CD14-positive monocyte (primary cell): ENCODE measurements around the gene SLC9A9. TPM values are rescaled to one million over a fixed set of nuclear protein-coding genes. Genes with fewer than 3 reads are reported as not detected.
A peak's percentile ranks its signal among the peaks of the same experiment; 100 is the strongest.

Experiments used
- DNase-seq, 3 donors: peaks; one replicate each; pipeline ENCODE4 v3.0.0-alpha.2; 2011 to 2022
- H2AFZ ChIP-seq: 2 replicates; pipeline ENCODE4 v1.6.0; 2012; ENCODE audit warnings: mild to moderate bottlenecking, low read depth, low read length, inconsistent platforms; ENCODE audit not compliant: insufficient read depth, poor library complexity, severe bottlenecking
- H3K27ac ChIP-seq, 2 donors: 1 replicate in 1 of 2; 2 replicates in 1 of 2; pipeline ENCODE4 v1.5.1; 2012 to 2013; ENCODE audit warnings: low read length in 2 of 2, control low read depth in 1 of 2, inconsistent platforms in 1 of 2, low read depth in 1 of 2, mild to moderate bottlenecking in 1 of 2
- H3K27me3 ChIP-seq, 2 donors: one replicate each; pipeline versions ENCODE4 v1.6.0 to v1.6.1; 2011 to 2013; ENCODE audit warnings: low read length in 2 of 2; ENCODE audit not compliant: control insufficient read depth in 2 of 2, insufficient read depth in 2 of 2
- H3K36me3 ChIP-seq, 2 donors: replicated peaks in 1 of 2; 1 replicate in 1 of 2; 2 replicates in 1 of 2; pipeline versions ENCODE4 v1.5.1 to v1.6.1; 2012 to 2013; ENCODE audit warnings: low read length in 2 of 2, control low read depth in 1 of 2, inconsistent platforms in 1 of 2, mild to moderate bottlenecking in 1 of 2; ENCODE audit not compliant: insufficient read depth in 2 of 2, control insufficient read depth in 1 of 2
- H3K4me1 ChIP-seq, 2 donors: 1 replicate in 1 of 2; 2 replicates in 1 of 2; pipeline versions ENCODE4 v1.5.1 to v1.6.1; 2012 to 2013; ENCODE audit warnings: low read length in 2 of 2, control low read depth in 1 of 2, inconsistent platforms in 1 of 2, mild to moderate bottlenecking in 1 of 2, moderate library complexity in 1 of 2; ENCODE audit not compliant: insufficient read depth in 2 of 2, control insufficient read depth in 1 of 2
- H3K4me2 ChIP-seq: replicated peaks from 2 replicates; pipeline ENCODE3; 2012; ENCODE audit warnings: low read length, moderate library complexity, mild to moderate bottlenecking; ENCODE audit not compliant: poor library complexity, severe bottlenecking; ENCODE audit errors: extremely low read depth
- H3K4me3 ChIP-seq, 3 experiments: fragments of 200-600 bp in 1 of 3; sonication (generic) in 1 of 3; replicated peaks in 1 of 3; 1 replicate in 2 of 3; 2 replicates in 1 of 3; pipeline ENCODE4 v1.5.1; 2011 to 2013; ENCODE audit warnings: low read length in 3 of 3, mild to moderate bottlenecking in 3 of 3, control low read depth in 2 of 3, low read depth in 2 of 3, inconsistent platforms in 1 of 3, moderate library complexity in 1 of 3
- H3K79me2 ChIP-seq: 2 replicates; pipeline ENCODE4 v1.6.0; 2012; ENCODE audit warnings: mild to moderate bottlenecking, control low read depth, inconsistent platforms, low read length, moderate library complexity; ENCODE audit not compliant: insufficient read depth
- H3K9ac ChIP-seq: 2 replicates; pipeline ENCODE4 v1.6.0; 2017; ENCODE audit warnings: low read length, mild to moderate bottlenecking; ENCODE audit not compliant: insufficient read depth, poor library complexity, severe bottlenecking
- H3K9me3 ChIP-seq, 2 donors: replicated peaks in 1 of 2; 1 replicate in 1 of 2; 2 replicates in 1 of 2; pipeline versions ENCODE4 v1.5.1 to v1.6.1; 2012 to 2013; ENCODE audit warnings: low read length in 2 of 2, control low read depth in 1 of 2; ENCODE audit not compliant: control insufficient read depth in 1 of 2, insufficient read depth in 1 of 2
- H4K20me1 ChIP-seq: 2 replicates; pipeline ENCODE4 v1.6.0; 2012; ENCODE audit warnings: mild to moderate bottlenecking, low read length, control low read depth, moderate library complexity; ENCODE audit not compliant: insufficient read depth
- H3K27ac Mint-ChIP-seq, 7 donors: one replicate each; pipeline ENCODE4 v1.8.0; 2020; ENCODE audit warnings: mild to moderate bottlenecking in 7 of 7, mixed read lengths in 7 of 7, moderate library complexity in 6 of 7, inconsistent platforms in 2 of 7
- H3K27me3 Mint-ChIP-seq, 3 donors: one replicate each; pipeline ENCODE4 v1.8.0; 2021 to 2022; ENCODE audit warnings: low read depth in 3 of 3, mild to moderate bottlenecking in 3 of 3, mixed read lengths in 3 of 3, moderate library complexity in 3 of 3, inconsistent platforms in 1 of 3
- H3K36me3 Mint-ChIP-seq, 2 donors: one replicate each; pipeline ENCODE4 v1.8.0; 2020; ENCODE audit warnings: mixed read lengths in 2 of 2, inconsistent platforms in 1 of 2, mild to moderate bottlenecking in 1 of 2
- H3K4me1 Mint-ChIP-seq: one replicate; pipeline ENCODE4 v1.8.0; 2020; ENCODE audit warnings: mild to moderate bottlenecking, mixed read lengths
- H3K4me3 Mint-ChIP-seq, 2 donors: one replicate each; pipeline ENCODE4 v1.8.0; 2020; ENCODE audit warnings: mild to moderate bottlenecking in 2 of 2, mixed read lengths in 2 of 2, moderate library complexity in 1 of 2
- H3K9me3 Mint-ChIP-seq, 7 donors: one replicate each; pipeline ENCODE4 v1.8.0; 2020 to 2022; ENCODE audit warnings: mixed read lengths in 7 of 7, mild to moderate bottlenecking in 6 of 7, moderate library complexity in 6 of 7, inconsistent platforms in 2 of 7
- WGBS: methylation state at CpG from one replicate; pipeline ENCODE4 v1.1.5; 2013; ENCODE audit warnings: missing lambda C conversion rate; ENCODE audit not compliant: insufficient coverage; 5-methylcytosine and 5-hydroxymethylcytosine counted together
- intact Hi-C, 2 donors: fragments of 100-400 bp; cut with micrococcal nuclease; formaldehyde crosslinking; loops; one replicate each; pipeline versions ENCODE4 v1.15.0 to v1.15.1; 2023
- polyA plus RNA-seq, 3 donors: library from polyadenylated mRNA; depleted of rRNA in 1 of 3; unstranded in 2 of 3; stranded (reverse) in 1 of 3; fragments of 300-500 nt in 2 of 3; fragments of >200 nt in 1 of 3; fragmentation: Illumina TruSeq in 2 of 3; gene quantifications; 1 replicate in 2 of 3; 2 replicates in 1 of 3; pipeline ENCODE4 v1.2.3, GENCODE V29; 2012 to 2021
- TF ChIP-seq, protein P1 (sequence below): fragments of 200-600 bp; IDR thresholded peaks from one replicate; pipeline ENCODE4 v1.8.0; 2022; ENCODE audit warnings: antibody characterized with exemption, mild to moderate bottlenecking

SLC9A9 gene
- polyA plus RNA-seq, 3 donors, result 14.1 to 32.8 (median 27.0) TPM

DNA sequence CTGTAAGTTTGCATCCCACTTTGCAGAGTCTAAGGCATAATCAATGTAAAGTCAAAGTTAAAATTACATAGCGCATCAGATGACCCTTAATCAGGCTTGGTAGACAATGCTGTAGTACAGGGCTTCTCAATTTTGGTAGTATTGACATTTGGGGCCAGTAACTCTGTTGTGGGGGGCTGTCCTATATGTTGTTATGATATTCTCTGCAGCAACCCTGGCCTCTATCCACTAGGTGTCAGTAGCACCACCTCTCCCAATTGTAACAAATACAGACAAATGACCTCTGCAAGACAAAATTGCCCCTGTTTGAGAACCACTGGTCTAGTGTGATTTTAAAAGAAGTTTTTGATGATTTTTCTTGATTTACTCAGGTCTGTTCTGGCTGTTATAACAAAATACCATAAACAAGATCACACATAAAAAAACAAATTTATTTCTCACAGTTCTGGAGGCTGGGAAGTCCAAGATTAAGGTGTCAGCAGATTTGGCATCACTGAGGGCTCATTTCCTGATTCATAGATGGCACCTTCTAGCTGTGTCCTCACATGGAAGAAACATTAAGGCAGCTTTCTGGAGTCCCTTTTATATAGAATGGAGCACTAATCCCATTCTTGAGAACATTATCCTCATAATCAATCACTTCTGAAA, 37.6 kb upstream of the SLC9A9 start:
- TF ChIP-seq, protein P1, sequence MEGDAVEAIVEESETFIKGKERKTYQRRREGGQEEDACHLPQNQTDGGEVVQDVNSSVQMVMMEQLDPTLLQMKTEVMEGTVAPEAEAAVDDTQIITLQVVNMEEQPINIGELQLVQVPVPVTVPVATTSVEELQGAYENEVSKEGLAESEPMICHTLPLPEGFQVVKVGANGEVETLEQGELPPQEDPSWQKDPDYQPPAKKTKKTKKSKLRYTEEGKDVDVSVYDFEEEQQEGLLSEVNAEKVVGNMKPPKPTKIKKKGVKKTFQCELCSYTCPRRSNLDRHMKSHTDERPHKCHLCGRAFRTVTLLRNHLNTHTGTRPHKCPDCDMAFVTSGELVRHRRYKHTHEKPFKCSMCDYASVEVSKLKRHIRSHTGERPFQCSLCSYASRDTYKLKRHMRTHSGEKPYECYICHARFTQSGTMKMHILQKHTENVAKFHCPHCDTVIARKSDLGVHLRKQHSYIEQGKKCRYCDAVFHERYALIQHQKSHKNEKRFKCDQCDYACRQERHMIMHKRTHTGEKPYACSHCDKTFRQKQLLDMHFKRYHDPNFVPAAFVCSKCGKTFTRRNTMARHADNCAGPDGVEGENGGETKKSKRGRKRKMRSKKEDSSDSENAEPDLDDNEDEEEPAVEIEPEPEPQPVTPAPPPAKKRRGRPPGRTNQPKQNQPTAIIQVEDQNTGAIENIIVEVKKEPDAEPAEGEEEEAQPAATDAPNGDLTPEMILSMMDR, result peak; percentile 86
- no peaks in the 10 kb centered on the region for H3K27me3 ChIP-seq
- DNase-seq, result peak; percentile 27 to 51 (median 48)
- intact Hi-C loops, result no loop called here
- no peak overlapping the region for H3K9ac ChIP-seq
- Mint-ChIP-seq H3K27me3 (peaks cover 0 to 9% (median 0%) of the 10 kb centered on the region in 3 donors), H3K36me3 (no peaks in the 10 kb centered on the region), H3K4me3 (no peak overlapping the region), H3K4me1 (peaks cover 8% of the 10 kb centered on the region), H3K9me3 (no peaks in the 10 kb centered on the region), H3K27ac (no peak overlapping the region)
- H4K20me1 ChIP-seq, result no peaks in the 10 kb centered on the region
- H3K4me2 ChIP-seq, result no peak overlapping the region
- H3K79me2 ChIP-seq, result no peaks in the 10 kb centered on the region
- no CpG with 5 or more reads among the region's 1 CpG for WGBS
- no peaks in the 10 kb centered on the region for H3K36me3 ChIP-seq
- no peak overlapping the region for H3K27ac ChIP-seq
- no peak overlapping the region for H3K4me3 ChIP-seq
- no peak overlapping the region for H2AFZ ChIP-seq
- H3K4me1 ChIP-seq, result peaks cover 5 to 9% of the 10 kb centered on the region in 2 donors
- no peaks in the 10 kb centered on the region for H3K9me3 ChIP-seq

DNA sequence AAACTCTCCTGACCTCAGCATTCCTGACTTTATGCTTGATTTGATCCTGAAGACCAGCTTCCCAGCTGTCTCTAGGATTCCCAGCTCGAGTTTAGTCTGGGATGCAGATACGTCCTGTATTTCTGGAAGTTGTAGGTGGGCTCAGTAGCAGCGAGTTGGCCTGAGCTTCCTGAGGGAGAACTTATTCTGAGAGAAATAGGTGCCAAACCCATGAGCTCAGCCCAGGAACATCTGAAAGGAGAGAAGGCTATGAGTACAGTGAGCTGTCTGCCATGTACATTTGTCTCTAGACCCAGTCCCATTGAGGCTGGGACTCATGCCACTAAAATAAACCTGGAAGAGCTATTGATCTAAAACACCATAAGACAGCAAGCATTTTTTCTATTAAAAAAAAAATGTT, 36.6 kb upstream of the SLC9A9 start:
- Mint-ChIP-seq H3K4me1 (peaks cover 11% of the 10 kb centered on the region), H3K27ac (no peak overlapping the region), H3K4me3 (no peak overlapping the region), H3K9me3 (no peaks in the 10 kb centered on the region), H3K36me3 (no peaks in the 10 kb centered on the region), H3K27me3 (peaks cover 0 to 9% (median 0%) of the 10 kb centered on the region in 3 donors)
- Histone ChIP-seq H3K4me3 (no peak overlapping the region), H3K4me2 (no peak overlapping the region), H2AFZ (no peak overlapping the region), H3K9ac (no peak overlapping the region), H4K20me1 (no peaks in the 10 kb centered on the region), H3K9me3 (no peaks in the 10 kb centered on the region), H3K27me3 (no peaks in the 10 kb centered on the region), H3K27ac (no peak overlapping the region), H3K36me3 (no peaks in the 10 kb centered on the region), H3K79me2 (no peaks in the 10 kb centered on the region), H3K4me1 (peaks cover 5 to 10% of the 10 kb centered on the region in 2 donors)
- intact Hi-C loops, result no loop called here
- TF ChIP-seq, protein P1, result no peak
- no peak for DNase-seq
- 91% methylated on average over 3 of the region's 3 CpGs for WGBS
